Epithelial cell of prostate (primary cell): ENCODE data around the gene PANK4.

Source experiments
- DNase-seq: peaks from one replicate; pipeline ENCODE4 v3.0.0-alpha.2; 2011; ENCODE audit warnings: low read depth, low spot score
- H3K27ac ChIP-seq: fragments of 450-650 bp; 2 replicates; pipeline ENCODE4 v1.5.1; 2017; ENCODE audit warnings: mild to moderate bottlenecking

The PANK4 gene

GRCh38 chr1:2516946-2517345, 9.4 kb downstream of the PANK4 start:
- no peak for DNase-seq
- no peak overlapping the region for H3K27ac ChIP-seq

- no peak for DNase-seq
- H3K27ac ChIP-seq: no peak overlapping the region
Observed at GRCh38 chr1:2516124-2516523, 10.3 kb downstream of the PANK4 start.

- no peak for DNase-seq
- H3K27ac ChIP-seq: no peak overlapping the region
Observed at GRCh38 chr1:2515763-2516080, 10.7 kb downstream of the PANK4 start.

GRCh38 chr1:2514863-2515762, 11.3 kb downstream of the PANK4 start:
- no peak for DNase-seq

GRCh38 chr1:2513939-2514652, 12.3 kb downstream of the PANK4 start:
- DNase-seq: no peak
- no peak overlapping the region for H3K27ac ChIP-seq

More at GRCh38 chr1:2514863-2515762, 11.3 kb downstream of the PANK4 start:
- no peak overlapping the region for H3K27ac ChIP-seq

- DNase-seq: no peak
- no peak overlapping the region for H3K27ac ChIP-seq
Observed at GRCh38 chr1:2512862-2513421, 13.5 kb downstream of the PANK4 start.

- no peak overlapping the region for H3K27ac ChIP-seq
- no peak for DNase-seq
Observed at GRCh38 chr1:2510366-2511155, 15.8 kb downstream of the PANK4 start.

- DNase-seq: no peak
- H3K27ac ChIP-seq: no peak overlapping the region
Observed at GRCh38 chr1:2509589-2509988, 16.8 kb downstream of the PANK4 start.

- H3K27ac ChIP-seq: no peak overlapping the region
- DNase-seq: no peak
Observed at GRCh38 chr1:2508751-2509150, 17.6 kb downstream of the PANK4 start.

- no peak overlapping the region for H3K27ac ChIP-seq
Observed at GRCh38 chr1:2508180-2508579, 18.2 kb downstream of the PANK4 start.

GRCh38 chr1:2507744-2508155, 18.6 kb downstream of the PANK4 start:
- no peak for DNase-seq

More at GRCh38 chr1:2508180-2508579, 18.2 kb downstream of the PANK4 start:
- DNase-seq: no peak

GRCh38 chr1:2506901-2507565, 19.4 kb downstream of the PANK4 start:
- H3K27ac ChIP-seq: no peak overlapping the region

More at GRCh38 chr1:2507744-2508155, 18.6 kb downstream of the PANK4 start:
- H3K27ac ChIP-seq: no peak overlapping the region

GRCh38 chr1:2506007-2506860, 20.2 kb downstream of the PANK4 start:
- DNase-seq: no peak
- peak overlapping the region; percentile 6 for H3K27ac ChIP-seq

More at GRCh38 chr1:2506901-2507565, 19.4 kb downstream of the PANK4 start:
- no peak for DNase-seq

GRCh38 chr1:2505461-2505994, 20.9 kb downstream of the PANK4 start:
- DNase-seq: no peak

GRCh38 chr1:2504949-2505272, 21.5 kb downstream of the PANK4 start:
- no peak overlapping the region for H3K27ac ChIP-seq
- no peak for DNase-seq

More at GRCh38 chr1:2505461-2505994, 20.9 kb downstream of the PANK4 start:
- no peak overlapping the region for H3K27ac ChIP-seq

- no peak for DNase-seq
- H3K27ac ChIP-seq: no peak overlapping the region
Observed at GRCh38 chr1:2504225-2504948, 22.0 kb downstream of the PANK4 start.

- H3K27ac ChIP-seq: no peak overlapping the region
- no peak for DNase-seq
Observed at GRCh38 chr1:2503554-2504224, 22.7 kb downstream of the PANK4 start.
